GM19395 (cell line): ENCODE results near the gene IFITM10.

Source experiments
- ATAC-seq: cut with Tn5 transposase; IDR thresholded peaks from one replicate; pipeline ENCODE4 v1.9.1; 2021; ENCODE audit warnings: mild to moderate bottlenecking, moderate library complexity; ENCODE audit not compliant: unreplicated experiment

The IFITM10 gene

DNA sequence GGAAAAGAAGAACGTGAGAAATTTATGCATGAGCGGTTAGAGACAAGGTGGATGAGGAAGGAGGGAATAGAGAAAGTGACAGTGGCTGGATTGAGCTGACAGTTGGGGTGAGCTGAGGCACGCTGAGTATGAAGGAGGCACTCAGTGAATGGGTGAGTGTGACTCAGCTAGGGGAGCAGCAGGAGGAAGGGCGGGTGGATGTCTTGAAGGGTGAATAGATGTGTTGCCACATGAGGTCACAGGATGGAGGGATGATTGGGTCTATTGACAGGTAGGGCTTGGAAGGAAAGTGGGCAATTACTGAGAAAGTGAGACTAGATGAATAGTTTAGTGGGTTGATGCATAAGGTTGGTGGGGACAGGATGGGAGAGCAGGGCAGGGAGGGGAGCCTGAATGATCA, 8.0 kb downstream of the IFITM10 start:
- ATAC-seq = no peak

DNA sequence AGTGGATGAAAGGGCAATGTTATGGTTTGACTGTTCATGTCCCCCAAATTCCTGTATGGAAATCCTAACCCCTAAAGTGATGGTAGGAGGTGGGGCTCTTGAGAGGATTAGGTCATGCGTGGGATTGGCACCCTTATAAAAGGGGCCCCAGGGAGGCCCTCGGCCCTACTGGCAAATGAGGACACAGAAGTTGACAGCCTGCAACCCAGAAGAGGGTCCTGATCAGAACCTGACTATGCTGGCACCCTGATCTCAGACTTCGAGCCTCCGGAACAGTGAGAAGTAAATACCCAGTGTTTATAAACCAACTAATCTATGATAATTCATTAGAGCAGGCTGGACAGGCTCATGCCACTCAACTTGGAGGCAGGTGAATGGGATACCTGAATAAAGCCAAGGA, 8.7 kb downstream of the IFITM10 start:
- ATAC-seq = no peak

DNA sequence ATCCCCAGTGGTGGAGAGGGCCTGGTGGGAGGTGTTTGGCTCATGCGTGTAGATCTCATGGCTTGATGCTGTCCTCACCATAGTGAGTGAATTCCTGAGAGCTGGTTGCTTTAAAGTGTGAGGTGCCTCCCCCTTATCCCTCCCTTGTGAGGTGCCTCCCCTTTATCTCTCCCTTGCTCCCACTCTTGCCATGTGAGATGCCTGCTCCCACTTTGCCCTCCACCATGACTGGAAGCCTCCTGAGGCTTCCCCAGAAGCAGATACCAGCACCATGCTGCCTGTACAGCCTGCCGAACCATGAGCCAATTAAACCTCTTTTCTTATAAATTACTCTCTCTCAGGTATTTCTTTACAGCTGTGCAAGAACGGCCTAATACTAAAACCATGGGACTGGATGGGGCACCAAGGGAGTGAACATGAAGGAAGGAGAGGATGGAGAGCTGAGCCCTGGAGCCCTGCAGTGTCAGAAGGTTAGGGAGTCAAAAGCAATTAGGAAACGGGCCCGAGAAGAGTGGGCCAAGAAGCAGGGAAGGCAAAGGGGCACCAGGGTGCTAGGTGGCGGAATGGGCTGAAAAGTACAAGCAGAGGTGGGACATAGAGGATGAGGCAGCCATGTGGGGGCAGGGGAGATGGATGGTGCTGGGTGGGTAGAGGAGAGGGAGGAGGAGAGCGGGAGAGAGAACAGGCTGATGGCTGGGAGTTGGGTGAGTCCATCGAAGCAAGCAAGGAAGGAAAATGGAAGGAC, 9.4 kb downstream of the IFITM10 start:
- ATAC-seq = no peak

DNA sequence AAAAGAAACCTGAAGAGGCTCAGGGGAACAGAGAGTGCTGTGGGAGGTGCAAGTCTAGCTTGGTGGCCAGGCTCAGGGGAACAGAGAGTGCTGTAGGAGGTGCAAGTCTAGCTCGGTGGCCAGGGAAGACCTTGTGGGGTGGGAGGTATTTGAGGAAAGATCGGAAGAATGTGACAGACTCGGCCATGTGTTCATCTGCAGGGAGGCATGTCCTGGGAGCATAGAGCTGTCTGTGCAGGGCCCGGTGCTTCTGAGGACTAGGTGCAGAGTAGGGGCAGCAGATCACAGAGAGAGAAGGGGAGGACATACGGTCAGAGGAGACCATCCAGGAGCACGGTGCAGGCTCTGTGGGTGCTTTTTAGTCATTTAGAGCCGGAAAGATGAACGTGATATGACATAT, 10.8 kb downstream of the IFITM10 start:
- no peak for ATAC-seq

DNA sequence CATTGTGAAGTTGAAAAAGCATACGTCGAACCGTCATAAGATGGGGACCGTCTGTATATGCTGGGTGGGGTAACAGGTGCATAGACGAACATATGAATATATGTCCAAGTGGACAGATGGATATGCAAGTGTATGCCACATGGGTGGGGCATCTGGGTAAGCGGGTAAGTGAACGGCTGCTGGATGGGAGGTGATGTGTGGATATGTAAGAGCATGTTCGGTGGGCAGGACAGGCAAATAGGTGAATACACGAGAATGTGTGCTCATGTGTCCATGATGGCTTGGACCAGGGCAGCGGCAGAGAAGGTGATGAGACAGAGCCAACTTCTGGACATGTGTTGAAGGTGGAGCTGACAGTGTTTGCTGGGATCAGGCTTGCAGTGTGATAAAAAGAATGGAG, 12.0 kb downstream of the IFITM10 start:
- no peak for ATAC-seq

DNA sequence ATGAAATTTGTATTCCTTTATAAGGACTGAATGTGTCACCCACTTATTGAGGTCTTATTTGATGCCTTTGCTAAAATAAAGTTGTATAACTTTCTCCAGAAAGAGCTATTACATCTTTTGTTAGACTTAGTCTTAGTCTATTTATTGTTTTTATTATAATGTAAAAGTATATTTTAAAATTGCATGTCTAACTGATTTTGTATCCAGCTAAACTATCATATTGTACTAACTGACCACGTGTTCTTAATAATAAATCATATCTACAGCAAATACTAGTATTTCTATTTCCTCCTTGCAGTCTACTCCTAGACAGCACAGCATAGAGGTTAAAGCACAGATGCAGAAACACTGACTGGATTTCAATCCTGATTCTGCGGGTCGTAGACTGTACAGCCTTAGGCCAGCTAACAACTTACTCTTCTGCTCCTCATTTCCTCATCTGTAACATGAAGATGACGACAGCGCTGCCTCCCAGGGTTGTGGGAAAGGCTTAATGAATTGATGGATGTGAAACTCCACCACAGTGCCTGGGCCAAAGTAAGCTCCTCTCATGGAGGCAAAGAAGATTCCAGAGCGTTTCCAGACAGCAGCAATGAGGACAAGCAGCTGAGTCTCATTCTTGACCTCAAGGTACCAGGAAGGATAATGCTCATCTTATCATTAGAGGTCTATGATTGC, 13.2 kb downstream of the IFITM10 start:
- no peak for ATAC-seq

DNA sequence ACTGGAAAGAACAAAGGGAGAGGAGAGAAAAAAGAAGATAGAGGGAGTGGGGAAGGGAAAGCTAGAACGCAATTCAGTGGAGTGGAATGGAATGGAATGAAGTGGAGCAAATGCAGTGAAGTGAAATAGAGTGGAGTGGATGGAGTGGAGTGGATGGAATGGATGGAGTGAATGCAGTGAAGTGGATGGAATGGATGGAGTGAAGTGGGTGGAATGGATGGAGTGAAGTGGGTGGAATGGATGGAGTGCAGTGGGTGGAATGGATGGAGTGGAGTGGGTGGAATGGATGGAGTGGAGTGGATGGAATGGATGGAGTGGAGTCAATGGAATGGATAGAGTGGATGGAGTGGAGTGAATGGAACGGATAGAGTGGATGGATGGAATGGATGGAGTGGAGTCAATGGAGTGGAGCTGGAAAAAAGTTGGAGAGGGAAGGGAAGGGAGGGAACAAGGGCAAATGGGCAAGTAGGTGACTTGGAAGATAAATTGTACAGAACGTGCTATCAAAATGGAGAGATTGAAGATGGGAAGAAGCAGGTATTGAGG, 13.9 kb downstream of the IFITM10 start:
- ATAC-seq = no peak

DNA sequence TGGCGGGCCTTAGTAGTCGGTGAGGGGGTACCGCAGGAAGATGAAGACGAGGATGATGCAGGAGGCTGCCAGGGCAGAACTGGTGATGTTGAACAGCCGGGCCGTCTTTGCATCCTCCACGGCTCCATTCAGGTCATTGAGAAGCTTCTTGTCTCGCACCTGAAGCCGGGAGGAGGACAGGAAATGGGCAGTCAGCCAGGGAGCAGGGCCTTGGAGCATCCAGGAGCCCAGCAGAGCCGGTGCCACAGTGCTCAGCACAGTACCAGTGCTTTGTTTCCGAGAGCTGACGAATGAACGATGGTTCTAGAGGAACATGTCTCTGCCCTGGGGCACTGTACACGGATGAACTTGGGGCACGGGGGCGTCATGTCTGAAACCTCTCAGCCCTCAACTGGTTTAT, 15.1 kb downstream of the IFITM10 start:
- no peak for ATAC-seq

DNA sequence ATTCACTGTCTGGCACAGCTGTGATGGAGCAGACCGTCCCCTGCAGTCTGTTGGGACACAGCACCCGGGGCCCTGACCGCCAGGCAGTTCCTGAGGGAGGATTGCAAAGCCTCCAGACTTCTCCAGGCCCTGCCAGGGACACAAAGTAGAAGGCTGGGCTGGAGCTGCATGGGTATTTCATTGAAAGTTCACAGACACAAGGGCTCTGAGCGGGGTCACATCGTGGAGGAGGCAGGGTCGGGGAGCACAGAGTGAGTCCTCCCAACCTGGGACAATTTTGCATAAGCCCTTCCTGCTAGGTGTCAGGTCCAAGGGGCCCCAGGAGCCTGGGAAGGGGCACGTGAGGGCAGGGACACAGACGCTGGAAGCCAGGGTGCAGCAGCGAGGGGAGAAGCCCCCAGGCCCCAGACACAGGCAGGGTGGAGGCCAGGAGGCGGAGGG, 15.7 kb downstream of the IFITM10 start:
- no peak for ATAC-seq

DNA sequence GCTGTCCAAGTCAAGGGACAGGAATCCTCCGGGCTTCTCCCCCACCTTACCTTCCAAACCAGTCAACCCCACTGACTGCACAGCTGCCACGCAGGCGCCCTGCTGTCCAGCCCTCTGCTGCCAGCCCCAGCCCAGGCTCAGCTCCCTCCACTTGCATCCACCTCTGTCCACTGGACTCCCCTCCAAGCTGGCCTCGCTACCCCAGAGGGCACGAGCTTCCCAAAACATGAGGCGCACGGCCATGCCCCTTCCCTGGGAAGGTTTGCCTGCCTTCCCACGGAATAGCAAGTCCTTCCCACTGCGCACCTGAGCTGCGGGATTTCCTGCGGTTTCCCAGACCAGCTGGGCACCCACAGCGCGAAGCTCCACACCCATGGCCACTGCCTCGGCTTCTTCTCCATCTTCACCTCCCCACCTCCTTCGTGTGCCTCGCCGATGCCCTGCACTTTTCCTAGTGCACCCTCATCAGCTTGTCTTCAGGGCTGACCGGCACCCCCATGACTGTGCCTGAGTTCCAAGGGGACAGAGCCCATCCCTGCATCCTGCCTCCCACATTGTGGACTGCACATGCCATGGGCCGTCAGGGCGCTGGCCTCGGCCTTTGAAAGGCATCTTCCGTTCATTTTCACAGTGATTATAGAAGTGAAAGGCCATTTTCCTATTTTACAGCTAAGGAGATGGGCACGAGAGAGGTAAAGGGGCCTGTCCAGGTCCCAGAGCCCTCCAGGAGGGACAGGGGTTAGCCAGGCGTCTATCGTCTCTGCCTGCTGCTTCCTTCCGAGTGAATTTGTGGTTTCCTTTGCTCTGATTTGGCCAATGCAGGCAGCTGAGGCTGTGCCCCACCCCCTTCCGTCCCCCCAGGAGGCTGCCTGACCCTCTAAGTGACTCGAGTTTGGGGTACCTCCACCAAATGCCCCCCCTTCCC, 16.4 kb downstream of the IFITM10 start:
- no peak for ATAC-seq

DNA sequence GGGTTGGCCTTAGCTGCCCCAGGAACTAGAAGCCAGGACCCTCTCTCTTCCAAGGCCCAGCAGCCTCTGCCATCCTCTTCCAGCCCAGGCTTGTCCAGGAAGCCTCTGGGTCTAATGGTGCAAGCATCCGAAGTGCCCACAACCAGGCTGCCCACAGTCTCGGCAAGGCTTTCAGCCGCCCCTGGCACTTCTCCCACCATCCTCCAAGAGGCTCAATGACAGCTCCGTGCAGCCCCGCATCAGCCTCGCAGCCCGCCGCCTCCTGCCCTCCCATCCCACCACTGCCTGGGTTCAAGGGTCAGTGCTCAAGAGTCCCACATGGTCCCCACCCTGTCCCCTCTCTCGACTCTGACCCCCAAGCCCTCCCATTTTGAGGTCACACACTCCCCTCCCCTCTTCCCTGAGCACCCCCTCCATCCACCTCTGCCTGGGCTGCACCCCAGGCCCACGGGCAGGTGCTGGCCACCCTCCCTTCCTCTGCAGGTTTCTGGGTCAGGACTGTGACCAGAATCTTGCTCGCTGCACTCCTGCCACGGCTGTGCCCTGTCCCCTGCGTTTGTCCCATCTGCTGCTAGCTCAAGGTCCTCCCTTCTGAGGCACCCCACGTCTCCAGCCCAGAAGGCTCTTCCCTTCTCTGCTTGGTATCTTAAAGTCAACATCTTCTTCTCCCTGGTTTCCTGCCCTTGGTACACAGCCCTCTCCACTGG, 17.2 kb downstream of the IFITM10 start:
- ATAC-seq = no peak

DNA sequence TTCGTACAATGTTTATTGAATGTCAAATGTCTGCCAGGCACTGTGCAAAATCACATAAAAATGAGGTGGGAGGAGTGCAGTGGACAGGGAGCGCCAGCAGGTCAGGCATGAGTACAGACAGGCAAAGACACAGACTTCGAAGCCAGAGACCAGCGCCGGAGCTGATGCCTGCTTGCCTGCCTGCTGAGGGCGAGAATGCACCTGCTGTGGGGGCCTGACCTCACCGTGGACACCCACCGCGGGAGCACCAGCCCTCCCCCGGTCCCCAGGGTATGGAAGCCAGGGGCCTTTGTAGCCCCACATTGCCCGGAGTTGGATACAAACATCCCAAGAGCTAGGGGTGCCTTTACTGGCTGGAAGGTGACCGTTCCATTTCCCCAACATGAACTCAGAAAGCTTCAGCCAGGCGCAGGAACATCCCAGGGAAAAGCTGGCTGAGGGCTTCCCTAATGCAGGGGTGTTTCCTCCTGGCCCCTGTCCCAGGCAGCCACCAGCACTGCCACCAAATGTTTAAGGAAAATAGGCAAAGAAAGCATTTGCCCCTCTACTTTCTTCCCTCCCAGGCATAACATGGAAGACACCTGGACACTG, 17.9 kb downstream of the IFITM10 start:
- no peak for ATAC-seq

DNA sequence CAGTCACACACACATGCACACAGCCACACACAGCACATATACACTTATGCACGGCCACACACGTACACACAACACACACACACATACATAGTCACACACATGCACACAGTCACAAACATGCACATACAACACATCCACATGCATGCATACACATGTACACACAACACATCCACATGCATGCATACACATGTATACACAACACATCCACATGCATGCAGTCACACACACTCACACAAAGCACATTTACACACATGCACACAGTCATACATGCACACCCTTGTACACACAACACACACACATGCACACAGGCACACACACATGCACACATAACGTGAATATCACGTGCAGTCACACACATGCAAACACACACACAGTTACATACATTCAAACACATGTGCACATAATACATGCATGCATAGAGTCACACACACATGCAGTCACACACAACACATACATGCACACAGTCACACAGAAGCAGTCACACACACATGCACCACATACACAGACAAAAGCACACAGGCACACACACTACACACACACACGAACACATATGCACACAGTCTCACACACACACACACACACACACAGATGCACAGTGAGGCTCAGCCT, 18.8 kb downstream of the IFITM10 start:
- no peak for ATAC-seq

DNA sequence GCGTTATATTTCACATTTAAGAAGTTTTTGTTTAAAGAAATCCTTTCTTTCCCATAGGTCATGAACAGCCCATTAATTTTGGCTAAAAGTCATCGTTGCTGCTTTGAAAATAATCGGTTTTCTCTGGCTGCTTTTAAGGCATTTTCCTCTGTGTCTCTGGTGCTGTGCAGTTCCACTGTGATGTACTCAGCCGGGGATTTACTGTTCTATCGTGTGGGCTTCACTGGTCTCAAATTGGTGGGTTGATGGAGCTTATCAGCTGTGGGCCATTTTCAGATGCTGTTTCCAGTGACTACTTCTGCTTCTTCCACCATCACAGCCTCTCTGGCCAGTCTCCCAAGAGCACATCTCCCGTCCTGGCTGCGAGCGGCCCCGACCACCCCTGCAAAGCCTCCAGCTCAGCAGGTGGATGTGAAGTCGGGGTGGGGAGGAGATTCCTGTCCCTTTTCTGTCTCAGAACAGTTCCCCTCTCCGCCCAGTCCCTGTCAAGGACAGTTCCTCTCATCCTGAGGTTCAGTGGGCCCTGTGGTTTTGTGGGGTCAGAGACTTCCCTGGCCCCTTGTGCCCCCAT, 20.3 kb downstream of the IFITM10 start:
- no peak for ATAC-seq

DNA sequence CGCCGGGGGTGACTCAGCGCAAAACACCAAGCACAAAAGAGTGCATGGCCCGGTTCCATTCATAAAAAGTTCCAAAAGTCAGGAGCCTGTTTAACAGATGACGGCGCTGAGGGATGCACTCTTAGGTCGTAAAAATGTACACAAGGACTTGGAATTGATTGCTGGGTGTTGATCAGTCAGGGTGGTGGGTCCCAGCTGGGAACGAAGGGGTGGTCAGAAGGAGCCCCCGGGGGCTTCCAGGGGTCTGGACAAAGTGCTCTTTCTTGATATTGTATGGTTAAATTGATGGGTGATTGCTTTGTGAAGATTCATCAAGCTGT, 20.7 kb downstream of the IFITM10 start:
- ATAC-seq = no peak

DNA sequence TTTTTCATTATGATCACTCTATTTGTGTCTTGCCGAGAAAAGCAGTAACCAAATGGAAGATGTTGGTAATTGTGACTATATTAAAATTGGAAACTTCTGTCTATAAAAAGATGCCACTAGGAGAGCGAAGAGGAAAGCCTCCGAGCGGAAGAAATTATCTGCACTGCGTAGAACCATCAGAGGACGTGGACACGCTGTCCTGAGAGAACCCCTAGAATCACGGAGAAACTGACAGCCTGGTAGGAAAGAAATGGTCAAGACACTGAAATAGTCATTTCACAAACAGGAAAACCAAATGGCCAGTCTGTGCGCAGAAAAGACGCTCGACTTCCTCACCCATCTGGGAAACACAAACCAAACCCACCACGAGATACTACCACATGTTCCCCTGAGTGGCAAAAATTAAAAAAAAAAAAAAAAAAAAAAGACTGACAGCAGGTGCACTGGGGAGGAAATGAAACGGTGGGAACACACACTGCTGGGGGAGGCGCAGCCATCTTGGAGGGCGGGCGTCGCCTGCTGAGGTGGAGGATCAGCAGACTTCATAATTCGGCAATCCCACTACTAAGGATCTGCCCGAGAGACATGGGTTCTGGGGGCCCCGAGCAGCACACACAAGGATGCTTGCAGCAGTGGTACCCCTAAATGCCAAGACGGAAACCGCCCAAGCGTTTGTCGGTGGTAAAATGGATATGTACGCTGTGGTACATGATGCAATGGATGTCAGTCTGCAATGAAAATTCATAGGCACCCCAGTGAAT, 21.3 kb downstream of the IFITM10 start:
- ATAC-seq = no peak

DNA sequence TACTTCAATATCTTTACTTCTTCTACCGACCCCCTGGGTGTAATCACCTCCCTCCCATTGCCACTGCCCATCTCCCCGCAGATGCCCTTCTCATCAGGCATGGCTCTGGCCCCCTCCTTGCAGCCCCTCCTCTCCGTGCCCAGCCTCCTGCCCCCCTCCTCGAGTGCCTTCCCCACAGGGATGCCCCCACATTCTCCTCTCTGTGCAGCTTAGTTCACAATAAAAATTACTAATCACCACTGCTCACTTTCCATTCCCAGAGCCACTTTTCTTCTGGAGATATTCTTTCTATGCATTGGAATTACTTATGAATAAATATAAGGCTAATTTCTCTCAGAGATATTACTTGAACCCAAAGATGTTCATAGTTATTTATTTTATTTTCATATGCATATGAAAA, 22.1 kb downstream of the IFITM10 start:
- ATAC-seq = no peak

DNA sequence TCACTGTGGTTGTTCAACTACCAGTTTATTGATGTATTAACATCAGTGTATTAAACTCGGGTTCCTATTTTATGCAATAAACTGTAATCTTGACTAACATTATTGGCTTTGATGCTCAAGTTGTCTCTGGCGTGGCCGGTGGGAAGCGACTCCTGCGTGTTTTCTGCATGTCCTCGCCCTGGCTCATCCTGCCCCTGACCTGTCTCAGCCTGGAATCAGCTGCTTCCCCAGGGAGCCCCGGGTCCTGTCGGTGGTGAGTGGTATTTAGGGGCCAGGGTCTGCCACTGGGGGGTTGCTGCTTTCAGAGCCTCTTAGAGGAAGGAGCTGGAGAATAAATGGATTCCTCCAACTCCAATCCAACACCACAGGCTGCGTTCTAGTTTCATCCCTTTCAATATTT, 22.5 kb downstream of the IFITM10 start:
- no peak for ATAC-seq

DNA sequence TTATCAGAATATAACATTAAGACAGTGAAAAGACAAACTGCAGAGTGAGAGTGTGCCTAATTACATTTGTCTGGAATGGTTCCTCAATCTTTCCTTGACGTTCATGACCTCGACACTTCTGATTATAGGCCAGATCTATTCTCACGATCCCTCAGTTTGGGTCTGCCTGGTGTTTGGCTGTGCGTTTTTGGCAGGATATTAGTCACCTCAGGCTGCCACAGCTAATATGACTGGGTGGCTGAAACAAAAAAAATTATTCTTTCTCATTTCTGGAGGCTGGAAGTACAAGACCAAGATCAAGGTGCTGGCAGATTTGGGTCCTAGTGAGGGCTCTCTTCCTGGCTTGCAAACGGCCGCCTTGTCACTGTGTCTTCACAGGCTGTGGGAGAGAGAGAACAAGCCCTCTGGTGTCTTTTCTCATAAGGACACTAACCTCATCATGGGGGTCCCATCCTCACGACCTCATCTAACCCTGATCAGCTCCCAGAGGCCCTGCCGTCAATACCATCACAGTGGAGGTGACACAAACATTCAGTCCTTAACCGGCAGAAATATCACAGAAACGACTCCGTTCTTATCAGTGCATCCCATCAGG, 23.2 kb downstream of the IFITM10 start:
- no peak for ATAC-seq
